Hematopoietic multipotent progenitor cell treated with erythropoietin and hydrocortisone succinate and interleukin-3 and kit ligand, for 6 days (in vitro differentiated cells): Measurements from ENCODE around the gene MAGI3.
"Not testable (repeated sequence)": the region's sequence is repeated elsewhere in the genome, so short reads cannot be mapped to it uniquely, and the experiment has no call there.

Source experiments
- DNase-seq: peaks from one replicate; pipeline ENCODE4 v3.0.0-alpha.2; 2015

MAGI3 gene

GRCh38 chr1:113714606-113715269 lies 324.4 kb downstream of the MAGI3 start:
- no peak for DNase-seq

- DNase-seq, result not testable (repeated sequence)
Measured at GRCh38 chr1:113717506-113717905, 327.2 kb downstream of the MAGI3 start.

GRCh38 chr1:113718621-113719020 lies 328.3 kb downstream of the MAGI3 start:
- not testable (repeated sequence) for DNase-seq

- no peak for DNase-seq
Measured at GRCh38 chr1:113721010-113721409, 330.7 kb downstream of the MAGI3 start.

- DNase-seq, result no peak
Measured at GRCh38 chr1:113732802-113733201, 342.5 kb downstream of the MAGI3 start.

- DNase-seq, result no peak
Measured at GRCh38 chr1:113734357-113735055, 344.2 kb downstream of the MAGI3 start.
